IMR-90 (cell line): Measurements from ENCODE around the gene P2RX3.

Experiments
- CEBPB ChIP-seq: IDR thresholded peaks from 2 replicates; pipeline ENCODE4 v1.6.1; 2012; ENCODE audit warnings: low read depth, low read length, improper control_type of control experiment
- MAFK ChIP-seq: IDR thresholded peaks from 2 replicates; pipeline ENCODE4 v1.6.1; 2012; ENCODE audit warnings: low read depth, low read length, improper control_type of control experiment
- MXI1 ChIP-seq: IDR thresholded peaks from 2 replicates; pipeline ENCODE4 v1.6.1; 2012; ENCODE audit warnings: low read depth, mild to moderate bottlenecking, low read length, moderate library complexity, borderline replicate concordance
- POLR2A ChIP-seq: IDR thresholded peaks from 2 replicates; pipeline ENCODE4 v1.6.1; 2012; ENCODE audit warnings: mild to moderate bottlenecking, low read depth, low read length
- RCOR1 ChIP-seq: IDR thresholded peaks from 2 replicates; pipeline ENCODE4 v1.6.1; 2012; ENCODE audit warnings: mild to moderate bottlenecking, low read length, improper control_type of control experiment; ENCODE audit not compliant: insufficient replicate concordance
- RFX5 ChIP-seq: IDR thresholded peaks from 2 replicates; pipeline ENCODE4 v1.8.0; 2012; ENCODE audit warnings: low read depth, mild to moderate bottlenecking, low read length, moderate library complexity
- TF ChIP-seq, protein P1 (sequence below): conservative IDR thresholded peaks from 2 replicates; pipeline ENCODE4 v1.5.1; 2012; ENCODE audit warnings: mild to moderate bottlenecking, low read depth, low read length, improper control_type of control experiment
- TF ChIP-seq, protein P2 (sequence below): fragments of 150-350 bp; IDR thresholded peaks from 2 replicates; pipeline ENCODE4 v1.6.1; 2017; ENCODE audit warnings: mild to moderate bottlenecking, antibody characterized with exemption, low read length, low read depth

DNA sequence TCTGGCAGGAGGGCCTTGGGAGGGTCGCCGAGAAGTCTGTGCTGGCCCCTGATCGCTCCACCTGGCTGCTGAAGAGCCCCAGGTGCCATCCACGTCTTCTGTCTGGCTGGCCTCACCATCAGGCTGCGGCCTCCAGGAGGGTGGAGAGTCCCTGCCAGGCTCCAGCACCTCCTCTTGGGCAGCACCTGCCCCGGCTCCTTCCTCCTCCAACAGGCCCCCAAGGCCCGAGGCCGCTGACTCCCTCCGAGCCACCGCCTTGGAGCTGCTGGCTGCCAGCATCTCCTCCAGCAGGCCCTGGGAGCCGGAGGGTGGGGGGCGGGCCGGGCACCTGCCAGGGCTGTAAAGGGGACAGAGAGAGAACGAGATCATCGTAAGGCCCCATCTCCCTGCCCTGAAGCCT is 35.7 kb upstream of the P2RX3 start:
- TF ChIP-seq, protein P1, sequence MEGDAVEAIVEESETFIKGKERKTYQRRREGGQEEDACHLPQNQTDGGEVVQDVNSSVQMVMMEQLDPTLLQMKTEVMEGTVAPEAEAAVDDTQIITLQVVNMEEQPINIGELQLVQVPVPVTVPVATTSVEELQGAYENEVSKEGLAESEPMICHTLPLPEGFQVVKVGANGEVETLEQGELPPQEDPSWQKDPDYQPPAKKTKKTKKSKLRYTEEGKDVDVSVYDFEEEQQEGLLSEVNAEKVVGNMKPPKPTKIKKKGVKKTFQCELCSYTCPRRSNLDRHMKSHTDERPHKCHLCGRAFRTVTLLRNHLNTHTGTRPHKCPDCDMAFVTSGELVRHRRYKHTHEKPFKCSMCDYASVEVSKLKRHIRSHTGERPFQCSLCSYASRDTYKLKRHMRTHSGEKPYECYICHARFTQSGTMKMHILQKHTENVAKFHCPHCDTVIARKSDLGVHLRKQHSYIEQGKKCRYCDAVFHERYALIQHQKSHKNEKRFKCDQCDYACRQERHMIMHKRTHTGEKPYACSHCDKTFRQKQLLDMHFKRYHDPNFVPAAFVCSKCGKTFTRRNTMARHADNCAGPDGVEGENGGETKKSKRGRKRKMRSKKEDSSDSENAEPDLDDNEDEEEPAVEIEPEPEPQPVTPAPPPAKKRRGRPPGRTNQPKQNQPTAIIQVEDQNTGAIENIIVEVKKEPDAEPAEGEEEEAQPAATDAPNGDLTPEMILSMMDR = no peak
- TF ChIP-seq POLR2A (no peak), MXI1 (no peak), RFX5 (no peak), MAFK (no peak), CEBPB (no peak), RCOR1 (no peak)
- TF ChIP-seq, protein P2, sequence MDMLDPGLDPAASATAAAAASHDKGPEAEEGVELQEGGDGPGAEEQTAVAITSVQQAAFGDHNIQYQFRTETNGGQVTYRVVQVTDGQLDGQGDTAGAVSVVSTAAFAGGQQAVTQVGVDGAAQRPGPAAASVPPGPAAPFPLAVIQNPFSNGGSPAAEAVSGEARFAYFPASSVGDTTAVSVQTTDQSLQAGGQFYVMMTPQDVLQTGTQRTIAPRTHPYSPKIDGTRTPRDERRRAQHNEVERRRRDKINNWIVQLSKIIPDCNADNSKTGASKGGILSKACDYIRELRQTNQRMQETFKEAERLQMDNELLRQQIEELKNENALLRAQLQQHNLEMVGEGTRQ = no peak
